Hepatocyte (in vitro differentiated cells): ENCODE results near the gene CDC42BPA.

Source experiments
- CTCF ChIP-seq: fragments of 200-600 bp; sonication (generic); IDR thresholded peaks from 2 replicates; pipeline ENCODE4 v1.5.1; 2016; ENCODE audit warnings: antibody characterized with exemption, mild to moderate bottlenecking; ENCODE audit not compliant: poor library complexity
- EZH2 ChIP-seq: fragments of 200-600 bp; sonication (generic); IDR thresholded peaks from 2 replicates; pipeline ENCODE4 v1.6.1; 2016; ENCODE audit warnings: antibody characterized with exemption, mild to moderate bottlenecking, borderline replicate concordance
- EZH2phosphoT487 ChIP-seq: fragments of 200-600 bp; sonication (generic); IDR thresholded peaks from one replicate; pipeline ENCODE4 v1.6.1; 2018; ENCODE audit warnings: antibody characterized with exemption, mild to moderate bottlenecking, low read depth, moderate library complexity; ENCODE audit not compliant: unreplicated experiment, severe bottlenecking

- TF ChIP-seq CTCF: no peak
- TF ChIP-seq EZH2: no peak
- TF ChIP-seq EZH2phosphoT487: no peak
Measured at GRCh38 chr1:227265891-227266290, 52.4 kb downstream of the CDC42BPA start.
